G401 (cell line): ENCODE data around the gene ZCWPW1. TPM values are rescaled to one million over a fixed set of nuclear protein-coding genes. Genes with fewer than 3 reads are reported as not detected.
A peak's percentile ranks its signal among the peaks of the same experiment; 100 is the strongest.

Source experiments
- DNase-seq: peaks from one replicate; pipeline ENCODE4 v3.0.0-alpha.2; 2015; ENCODE audit warnings: low spot score
- in situ Hi-C: cut with HindIII; loops from 2 replicates; pipeline ENCODE4 v1.10.0; 2016; ENCODE audit warnings: low sequenced_read_pairs, mixed read lengths
- total RNA-seq: library from RNA; depleted of rRNA; stranded (reverse); fragments of >200 nt; shearing (Covaris generic); gene quantifications from 2 replicates; pipeline ENCODE4 v1.2.3, GENCODE V29; 2014

ZCWPW1 gene
- total RNA-seq, 1 experiment from 2014 or later: 0.54 TPM

DNA sequence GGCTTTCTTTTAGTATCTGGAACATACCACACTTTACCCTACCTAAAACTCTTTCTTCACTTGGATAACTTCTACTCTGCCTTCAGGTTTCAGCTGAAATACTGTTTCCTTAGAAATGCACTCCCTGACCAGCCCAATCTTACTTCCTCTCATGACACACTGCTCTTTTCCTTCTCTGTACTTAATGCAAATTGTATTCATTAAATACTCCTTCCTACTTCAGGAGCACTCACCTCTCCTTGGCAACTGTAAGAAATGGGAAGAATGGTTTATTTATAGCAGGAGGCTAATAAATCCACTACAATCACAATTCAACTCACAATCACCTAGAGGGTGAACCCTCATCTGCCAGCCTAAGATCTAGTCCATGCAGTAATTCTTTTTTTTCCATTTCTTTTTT lies 15.2 kb downstream of the ZCWPW1 start:
- in situ Hi-C loops: no loop called here
- DNase-seq: no peak

GRCh38 chr7:100411101-100411500 lies 17.4 kb downstream of the ZCWPW1 start:
- DNase-seq: no peak
- in situ Hi-C loops: no loop called here

DNA sequence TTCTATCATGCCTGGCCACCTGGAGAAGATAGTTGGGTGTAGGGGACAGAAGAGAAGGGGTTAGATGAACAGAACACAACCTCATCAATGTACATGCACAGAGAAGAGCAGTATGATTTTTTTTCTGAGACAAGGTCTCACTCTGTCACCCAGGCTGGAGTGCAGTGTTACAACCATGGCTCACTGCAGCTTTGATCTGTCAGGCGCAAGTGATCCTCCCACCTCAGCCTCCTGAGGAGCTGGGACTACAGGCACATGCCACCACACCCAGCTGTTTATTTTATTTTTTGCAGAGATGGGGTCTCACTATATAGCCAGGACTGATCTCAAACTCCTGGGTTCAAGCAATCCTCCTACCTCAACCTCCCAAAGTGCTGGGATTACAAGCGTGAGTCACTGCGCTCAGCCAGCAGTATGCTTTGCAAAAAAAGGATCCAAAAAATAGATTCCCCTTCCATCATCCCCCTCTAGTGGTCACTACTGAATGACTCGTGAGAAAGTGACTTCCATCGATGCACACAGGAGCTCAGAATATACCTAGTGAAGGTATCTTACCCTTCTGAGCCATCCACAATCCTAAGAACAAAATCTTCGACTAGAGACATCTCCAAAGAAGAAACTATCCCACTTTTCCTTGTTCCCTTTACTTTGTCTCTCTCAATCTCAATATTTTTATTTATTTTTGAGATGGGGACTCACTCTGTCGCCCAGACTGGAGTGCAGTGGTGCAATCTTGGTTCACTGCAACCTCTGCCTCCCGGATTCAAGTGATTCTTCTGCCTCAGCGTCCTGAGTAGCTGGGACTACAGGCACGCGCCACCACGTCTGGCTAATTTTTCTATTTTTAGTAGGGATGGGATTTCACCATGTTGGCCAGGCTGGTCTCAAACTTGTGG lies 21.0 kb downstream of the ZCWPW1 start:
- in situ Hi-C loops: no loop called here
- DNase-seq: peak; percentile 92

DNA sequence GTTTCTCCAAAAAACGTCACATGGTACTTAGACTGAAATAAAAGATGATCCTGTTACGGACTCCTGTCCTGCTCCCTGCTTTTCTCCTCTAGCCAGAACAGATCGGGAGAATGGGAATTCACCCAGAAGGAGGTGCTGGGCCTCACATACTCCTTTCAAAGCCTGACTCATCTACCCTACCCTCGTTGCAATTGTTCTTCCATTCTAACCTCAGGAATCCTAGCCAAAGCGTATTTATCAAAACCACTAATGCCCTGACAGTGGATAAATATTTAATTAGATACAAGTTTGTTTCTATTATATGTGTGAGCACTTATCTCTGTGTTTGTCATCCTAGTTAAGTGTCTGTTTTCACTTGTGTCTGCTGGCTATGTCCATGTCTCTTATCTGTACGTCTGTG lies 21.7 kb downstream of the ZCWPW1 start:
- no peak for DNase-seq
- in situ Hi-C loops: no loop called here

GRCh38 chr7:100402241-100402640 lies 26.3 kb downstream of the ZCWPW1 start:
- DNase-seq: peak; percentile 95
- in situ Hi-C loops: no loop called here

DNA sequence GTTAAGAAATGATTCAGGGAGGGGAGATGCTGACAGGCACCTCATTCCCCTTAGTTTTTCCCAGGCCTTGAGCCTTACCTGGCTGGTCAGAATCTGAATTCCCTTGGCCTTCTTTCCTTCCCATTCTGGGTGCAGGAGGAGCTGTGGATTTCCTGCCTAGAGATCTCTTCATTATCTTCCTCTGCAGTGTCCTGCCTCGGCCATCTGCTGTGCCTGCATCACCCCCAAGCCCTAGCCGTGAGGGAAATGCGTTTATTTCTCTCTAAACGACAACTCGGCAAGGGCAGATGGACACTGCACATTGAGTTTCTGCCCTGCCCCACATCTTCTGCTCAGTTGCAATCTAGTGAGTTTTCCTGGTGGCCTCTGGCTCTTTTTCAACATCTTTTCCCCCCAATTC lies 26.7 kb downstream of the ZCWPW1 start:
- in situ Hi-C loops: no loop called here
- peak; percentile 95 for DNase-seq

DNA sequence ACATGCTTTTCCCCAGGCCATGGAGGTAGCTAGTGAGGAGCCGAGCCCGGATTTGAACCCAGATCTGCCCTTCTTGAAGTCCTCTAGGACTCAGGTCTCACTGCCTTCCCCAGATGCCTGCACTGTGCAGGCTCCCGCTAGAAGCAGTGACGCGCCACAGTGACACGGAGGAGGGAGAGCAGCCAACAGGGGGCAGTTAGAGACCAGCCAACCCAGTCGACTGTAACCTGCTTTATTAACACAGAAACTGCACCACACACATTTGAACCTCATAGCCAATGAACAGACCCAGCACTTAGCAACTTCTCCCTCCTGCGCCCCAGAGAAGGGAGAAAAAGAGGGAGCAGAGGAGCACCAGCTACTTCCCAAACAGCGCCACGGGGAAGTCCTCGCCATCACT lies 27.8 kb downstream of the ZCWPW1 start:
- in situ Hi-C loops: no loop called here
- peak; percentile 79 for DNase-seq

DNA sequence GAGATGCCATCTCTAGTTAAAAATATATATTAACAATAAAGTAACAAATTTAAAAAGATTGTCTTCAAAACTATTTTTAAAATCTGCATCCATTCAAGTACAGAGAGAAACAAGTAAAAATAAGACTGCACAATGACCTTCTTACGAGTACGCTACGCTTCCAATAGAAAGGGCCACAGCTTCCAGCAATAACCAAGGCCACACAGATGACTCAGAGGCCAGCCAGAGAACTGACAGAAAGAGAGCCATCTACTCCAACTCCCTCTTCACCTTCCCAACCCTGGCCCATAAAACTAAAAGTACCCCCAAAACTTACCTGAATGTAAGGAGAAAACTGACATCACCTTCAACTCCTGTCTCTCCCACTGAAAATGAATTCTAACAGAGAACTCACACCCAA lies 28.5 kb downstream of the ZCWPW1 start:
- DNase-seq: peak; percentile 23
- in situ Hi-C loops: no loop called here

- in situ Hi-C loops: no loop called here
Observed at GRCh38 chr7:100398239-100398638, 30.3 kb downstream of the ZCWPW1 start.

DNA sequence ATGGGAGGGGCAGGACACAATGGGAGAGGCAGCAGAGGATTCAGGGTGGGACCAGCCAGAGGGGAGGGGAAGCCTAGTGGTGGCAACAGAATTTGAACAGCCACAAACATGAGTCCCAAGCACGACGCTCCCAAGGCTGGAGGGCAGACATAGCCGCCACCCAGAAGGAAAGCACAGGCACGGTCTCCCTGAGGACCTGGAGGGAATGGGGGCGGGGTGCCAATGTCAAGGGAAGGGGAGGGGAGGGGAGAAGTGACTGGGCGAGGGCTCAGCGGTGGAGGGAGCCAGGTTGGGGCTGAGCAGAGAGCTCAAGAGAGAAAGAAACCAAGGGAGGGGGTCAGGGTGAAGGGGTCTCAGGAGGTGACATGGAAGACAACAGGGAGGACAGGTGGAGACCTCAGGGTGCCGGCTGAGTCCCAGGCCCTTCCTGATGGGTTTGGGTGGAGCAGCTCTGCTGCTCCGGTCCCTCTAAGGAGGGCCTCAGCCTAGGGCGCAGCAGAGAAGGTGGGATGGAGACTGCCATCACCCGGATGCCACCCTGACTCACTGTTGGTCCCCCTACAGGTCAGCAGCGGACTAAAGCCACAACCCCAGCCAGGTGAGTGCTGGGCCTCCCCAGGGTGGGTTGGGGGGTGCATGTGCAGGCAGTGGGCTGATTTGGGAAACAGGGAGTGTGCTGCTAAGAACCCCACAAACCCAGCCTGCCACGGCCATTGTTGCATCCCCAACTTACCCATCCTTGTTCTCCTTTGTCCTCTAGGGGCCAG lies 31.0 kb downstream of the ZCWPW1 start:
- DNase-seq: peak; percentile 67
- in situ Hi-C loops: no loop called here

More at GRCh38 chr7:100398239-100398638, 30.3 kb downstream of the ZCWPW1 start:
- DNase-seq: peak; percentile 80

- DNase-seq: no peak
- in situ Hi-C loops: no loop called here
Observed at GRCh38 chr7:100396421-100396982, 32.0 kb downstream of the ZCWPW1 start.

DNA sequence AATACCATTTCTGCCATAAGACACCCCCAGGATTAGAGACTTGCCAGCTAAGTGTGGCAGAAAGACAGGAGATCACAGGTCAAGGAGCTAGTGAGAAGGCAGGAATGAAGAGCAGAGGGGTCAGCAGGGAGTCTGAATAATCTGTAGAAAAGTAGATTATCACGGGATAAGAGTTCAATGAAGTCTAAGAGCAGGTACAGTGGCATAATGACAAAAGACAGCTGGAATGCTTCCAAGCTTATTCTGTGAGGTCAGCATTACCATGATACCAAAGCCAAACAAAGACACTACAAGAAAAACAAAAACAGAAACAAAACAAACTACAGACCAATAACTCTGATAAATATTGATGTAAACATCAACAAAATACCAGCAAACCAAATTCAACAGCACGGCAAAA lies 34.4 kb downstream of the ZCWPW1 start:
- no peak for DNase-seq
- in situ Hi-C loops: no loop called here

- in situ Hi-C loops: no loop called here
- DNase-seq: no peak
Observed at GRCh38 chr7:100393233-100393905, 35.1 kb downstream of the ZCWPW1 start.

DNA sequence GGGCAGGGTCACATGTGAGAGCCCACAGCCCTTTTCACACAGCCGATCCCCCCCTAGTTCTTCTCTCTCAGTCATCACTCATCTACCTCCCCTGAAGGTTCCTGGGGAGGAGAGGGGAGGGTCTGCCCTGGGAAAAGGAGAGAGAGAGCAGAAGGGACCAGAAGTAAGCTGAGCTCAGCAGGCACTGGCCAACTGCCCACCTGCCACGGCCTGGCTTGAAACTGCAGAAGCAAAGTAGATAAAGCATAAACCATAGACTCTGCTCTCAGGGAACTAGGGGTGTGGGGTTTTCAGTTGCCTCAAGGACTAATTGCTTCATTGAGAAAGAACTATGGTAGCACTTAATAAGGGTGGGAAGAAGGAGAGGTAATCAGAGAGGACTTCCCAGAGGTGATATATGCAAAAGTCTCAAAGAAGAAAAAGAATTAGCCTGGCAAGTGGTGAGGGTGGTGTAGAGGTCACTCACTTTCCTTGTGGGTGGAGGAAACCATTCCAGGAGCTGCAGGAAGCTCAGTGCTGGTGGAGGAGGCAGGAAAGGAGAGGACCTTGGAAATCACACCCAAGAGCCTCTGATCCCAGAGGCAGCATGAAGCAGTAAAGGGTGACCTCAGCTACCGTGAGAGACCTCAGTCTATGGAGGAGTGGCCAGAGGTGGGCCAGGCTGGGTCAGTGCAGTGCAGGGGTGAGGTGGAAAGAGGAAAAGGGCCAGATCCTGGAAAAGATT lies 38.1 kb downstream of the ZCWPW1 start:
- in situ Hi-C loops: no loop called here

GRCh38 chr7:100389437-100390088 lies 38.9 kb downstream of the ZCWPW1 start:
- in situ Hi-C loops: no loop called here
- no peak for DNase-seq

More for the DNA sequence above, 38.1 kb downstream of the ZCWPW1 start:
- DNase-seq: peak; percentile 62

- in situ Hi-C loops: no loop called here
- DNase-seq: no peak
Observed at GRCh38 chr7:100387695-100388094, 40.8 kb downstream of the ZCWPW1 start.

- no peak for DNase-seq
- in situ Hi-C loops: no loop called here
Observed at GRCh38 chr7:100386940-100387339, 41.6 kb downstream of the ZCWPW1 start.

DNA sequence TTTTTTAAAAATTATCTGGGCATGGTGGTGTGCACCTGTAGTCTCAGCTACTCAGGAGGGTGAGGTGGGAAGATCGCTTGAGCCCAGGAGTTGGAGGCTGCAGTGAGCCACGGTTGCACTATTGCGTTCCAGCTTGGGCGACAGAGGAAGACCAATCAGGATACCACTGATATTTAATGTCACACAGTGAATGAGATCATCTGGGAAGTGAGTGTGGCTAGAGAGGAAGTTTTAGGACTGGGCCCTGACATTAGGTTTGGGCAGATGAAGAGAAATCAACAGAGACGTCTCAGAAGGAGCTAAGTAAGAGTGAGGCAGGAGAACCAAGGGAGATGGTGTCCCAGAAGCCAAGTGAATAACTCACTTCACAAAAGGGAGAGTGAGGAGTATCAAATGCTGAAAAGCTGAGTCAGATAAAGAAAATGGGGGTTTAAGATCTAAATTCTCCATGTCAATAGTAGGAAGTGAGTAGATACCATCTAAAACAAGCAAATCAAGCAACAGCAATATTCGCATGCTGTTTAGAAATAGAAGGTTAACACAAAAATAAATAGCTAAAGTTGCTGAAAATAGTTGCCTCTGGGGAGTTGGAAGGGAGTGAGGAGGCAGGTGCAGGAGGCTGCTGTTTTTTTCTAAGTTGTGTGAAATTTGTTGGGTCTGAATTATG lies 43.7 kb downstream of the ZCWPW1 start:
- in situ Hi-C loops: no loop called here
- no peak for DNase-seq
